Measurements from ENCODE around the gene TPRG1. TPM values are rescaled to one million over a fixed set of nuclear protein-coding genes. Genes with fewer than 3 reads are reported as not detected.

The TPRG1 gene
- total and polyA plus RNA-seq, 2 of the 4 experiments (the other 2 are of a cell fraction): 0.17 TPM; not detected in 1

- Histone ChIP-seq H2BK15ac (ENCODE audit: low read depth, low read length) (no peak overlapping the region), H3K4ac (ENCODE audit: low read depth, low read length) (no peak overlapping the region), H4K20me1 (ENCODE audit: insufficient read depth, low read length) (no peaks in the 10 kb centered on the region), H3K18ac (ENCODE audit: low read depth, low read length) (no peak overlapping the region), H2AK5ac (ENCODE audit: low read depth, low read length) (no peak overlapping the region), H3K4me2 (ENCODE audit: low read depth, low read length) (no peak overlapping the region), H3K27me3 (ENCODE audit: control insufficient read depth, insufficient read depth, low read length) (no peaks in the 10 kb centered on the region), H3K36me3 (ENCODE audit: control insufficient read depth, insufficient read depth, low read length) (no peaks in the 10 kb centered on the region), H2BK120ac (ENCODE audit: low read depth, low read length) (no peak overlapping the region), H3K23ac (ENCODE audit: low read depth, low read length) (no peak overlapping the region), H4K8ac (ENCODE audit: low read depth in 2 of 2, low read length in 2 of 2) (no peak overlapping the region), H3K9me1 (ENCODE audit: insufficient read depth, low read length) (no peaks in the 10 kb centered on the region), H2AK9ac (replicated peaks; ENCODE audit: low read depth, low read length, poor library complexity) (no peak overlapping the region), H3K9ac (ENCODE audit: low read depth, low read length) (no peak overlapping the region), H2AFZ (replicated peaks; ENCODE audit: low read length, poor library complexity) (no peak overlapping the region), H4K5ac (ENCODE audit: low read depth, low read length) (no peak overlapping the region), H3K14ac (replicated peaks; ENCODE audit: low read depth, low read length) (no peak overlapping the region), H3K56ac (ENCODE audit: extremely low read depth, insufficient read depth, low read length) (no peak overlapping the region), H3K79me1 (ENCODE audit: low read depth in 1 of 2, low read length in 2 of 2) (no peaks in the 10 kb centered on the region), H3K4me1 (ENCODE audit: control insufficient read depth, insufficient read depth, low read length) (no peaks in the 10 kb centered on the region), H3K9me3 (ENCODE audit: control insufficient read depth, insufficient read depth, low read length) (peaks cover 2% of the 10 kb centered on the region; the same call in 1 of the 2 replicates), H4K91ac (ENCODE audit: insufficient read depth, low read depth, low read length) (no peak overlapping the region), H3K4me3 (ENCODE audit: insufficient read depth, low read depth, low read length) (no peak overlapping the region), H3K27ac (ENCODE audit: insufficient read depth, low read length) (no peak overlapping the region), H2BK20ac (ENCODE audit: low read depth, low read length) (no peak overlapping the region), H2BK5ac (ENCODE audit: low read depth, low read length, poor library complexity, severe bottlenecking) (no peak overlapping the region)
- in situ Hi-C loops (cut with MboI; ENCODE audit: low sequenced_read_pairs) (no loop called here), dilution Hi-C loops (cut with HindIII; ENCODE audit: low sequenced_read_pairs, unreplicated experiment) (no loop called here), intact Hi-C loops (cut with micrococcal nuclease) (no loop called here)
- CTCF ChIA-PET: no interaction called here
- no TSS peak for BruUV-seq (replicated peaks)
- ATAC-seq (ENCODE audit: low read depth) (no peak), DNase-seq (no peak)
- TF ChIP-seq NFE2L2 (IDR thresholded peaks at IDR 0.05; ENCODE audit: low read depth, low read length) (no peak), CEBPB (IDR thresholded peaks at IDR 0.05; ENCODE audit: low read depth, low read length) (no peak), RAD21 (IDR thresholded peaks at IDR 0.05; ENCODE audit: low read length) (no peak), CTCF (conservative IDR thresholded peaks at IDR 0.05; ENCODE audit: low read depth, low read length) (no peak), RCOR1 (IDR thresholded peaks at IDR 0.05; ENCODE audit: insufficient replicate concordance, low read length) (no peak), MXI1 (IDR thresholded peaks at IDR 0.05; ENCODE audit: borderline replicate concordance, low read depth, low read length) (no peak), MAFK (IDR thresholded peaks at IDR 0.05; ENCODE audit: low read depth, low read length) (no peak)
- POLR2A ChIA-PET (ENCODE audit: unreplicated experiment): no interaction called here
Observed at GRCh38 chr3:189188466-189188865, 16.7 kb downstream of the TPRG1 start.
